Panc1 (cell line): ENCODE measurements around the gene MCF2L2.

ENCODE experiments used
- CTCF ChIP-seq: fragments of 450-650 bp; IDR thresholded peaks from 2 replicates; pipeline ENCODE4 v1.5.1; 2017; ENCODE audit warnings: mild to moderate bottlenecking
- POLR2AphosphoS5 ChIP-seq: IDR thresholded peaks from 2 replicates; pipeline ENCODE4 v1.6.1; 2012; ENCODE audit warnings: mild to moderate bottlenecking, low read depth, low read length, moderate library complexity
- TCF7L2 ChIP-seq: IDR thresholded peaks from 2 replicates; pipeline ENCODE4 v1.6.1; 2011; ENCODE audit warnings: mild to moderate bottlenecking, low read depth, low read length, inconsistent platforms

DNA sequence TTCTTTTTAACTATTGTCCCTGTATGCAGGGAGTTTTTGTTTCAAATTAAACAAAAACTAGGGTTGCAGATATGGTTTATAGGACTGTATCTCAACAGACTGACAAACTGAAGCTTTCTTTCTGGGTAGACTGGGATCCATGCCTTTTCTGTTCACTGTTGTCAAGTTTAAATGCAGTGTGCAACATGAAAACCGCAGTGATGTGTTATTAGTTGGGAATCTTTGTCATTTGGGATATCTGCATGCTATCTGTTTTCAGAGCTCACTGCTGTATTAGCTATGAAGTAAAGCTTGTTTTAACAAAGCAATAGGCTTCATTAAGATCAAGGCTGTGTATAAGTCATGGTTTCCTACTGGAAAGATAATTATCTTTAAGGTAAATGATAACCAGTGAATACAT, 21.4 kb upstream of the MCF2L2 start:
- TF ChIP-seq CTCF (no peak), TCF7L2 (no peak), POLR2AphosphoS5 (no peak)
